Lower leg skin (tissue), 3 donors: ENCODE data around the gene RNF125.

Source experiments
- CTCF ChIP-seq, 3 donors: fragments of 450-650 bp; IDR thresholded peaks; one replicate each; pipeline ENCODE4 v1.5.1; 2016; ENCODE audit warnings: antibody characterized with exemption in 3 of 3, mild to moderate bottlenecking in 3 of 3, moderate library complexity in 2 of 3
- POLR2A ChIP-seq, 2 donors: fragments of 450-650 bp; IDR thresholded peaks; one replicate each; pipeline ENCODE4 v1.6.1; 2016 to 2017; ENCODE audit warnings: antibody characterized with exemption in 2 of 2, mild to moderate bottlenecking in 1 of 2, moderate library complexity in 1 of 2

GRCh38 chr18:32092422-32093101 lies 73.9 kb downstream of the RNF125 start:
- TF ChIP-seq CTCF (IDR thresholded peaks at IDR 0.05), result no peak
- no peak for TF ChIP-seq POLR2A (IDR thresholded peaks at IDR 0.05)
